ENCODE results near the gene ANXA5.

ANXA5 gene

DNA sequence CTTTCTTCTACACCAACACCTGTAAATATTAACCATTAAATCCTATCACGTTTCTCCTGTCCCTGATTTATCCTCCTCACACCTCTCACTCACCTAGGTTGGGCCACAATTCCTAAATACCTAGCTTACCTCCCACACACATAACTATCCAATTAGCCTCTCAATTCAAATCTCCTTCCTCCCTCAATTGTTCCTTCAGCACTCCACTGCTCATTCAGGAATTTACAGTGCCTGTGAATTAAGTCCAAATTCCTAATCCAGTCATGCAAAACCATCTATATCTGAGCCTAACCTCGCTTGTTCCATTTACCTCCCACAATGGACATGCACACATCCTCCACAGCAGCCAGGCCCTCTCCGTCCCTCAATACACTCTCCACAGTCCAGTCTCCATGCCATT is 17.5 kb downstream of the ANXA5 start (continued):
- TF ChIP-seq ZIC2 (tag by site-specific recombination; IDR thresholded peaks at IDR 0.05) (no peak), ZNF596 (tag by site-specific recombination; IDR thresholded peaks at IDR 0.05) (no peak), ZNF324 (tag by site-specific recombination; IDR thresholded peaks at IDR 0.05) (no peak)
- TF ChIP-seq, protein P1, sequence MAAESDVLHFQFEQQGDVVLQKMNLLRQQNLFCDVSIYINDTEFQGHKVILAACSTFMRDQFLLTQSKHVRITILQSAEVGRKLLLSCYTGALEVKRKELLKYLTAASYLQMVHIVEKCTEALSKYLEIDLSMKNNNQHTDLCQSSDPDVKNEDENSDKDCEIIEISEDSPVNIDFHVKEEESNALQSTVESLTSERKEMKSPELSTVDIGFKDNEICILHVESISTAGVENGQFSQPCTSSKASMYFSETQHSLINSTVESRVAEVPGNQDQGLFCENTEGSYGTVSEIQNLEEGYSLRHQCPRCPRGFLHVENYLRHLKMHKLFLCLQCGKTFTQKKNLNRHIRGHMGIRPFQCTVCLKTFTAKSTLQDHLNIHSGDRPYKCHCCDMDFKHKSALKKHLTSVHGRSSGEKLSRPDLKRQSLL (tag by site-specific recombination; IDR thresholded peaks at IDR 0.05): no peak

DNA sequence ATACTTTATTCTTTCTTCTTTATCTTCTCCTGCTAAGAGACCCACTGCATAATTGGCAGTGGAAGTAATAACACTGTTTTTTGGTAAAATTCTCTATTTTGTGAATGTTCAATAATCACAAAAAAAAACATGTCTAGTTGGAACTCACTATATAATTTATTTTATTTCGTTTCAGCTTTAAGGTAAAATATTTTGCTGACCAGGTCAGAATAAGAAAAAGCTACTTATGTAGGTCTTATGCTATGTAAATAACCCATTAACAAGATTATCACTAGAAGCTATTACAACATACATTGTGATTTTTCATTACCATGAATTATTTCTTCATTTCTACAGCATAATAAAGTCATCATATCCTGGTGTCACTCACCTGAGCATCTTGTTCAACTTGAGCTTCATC is 19.3 kb downstream of the ANXA5 start:
- CTCF ChIA-PET: interaction anchor here (1.6 kb wide), 1 partner anchor 59 kb away, joined by 3 read pairs; no protein-coding TSS in a partner anchor

DNA sequence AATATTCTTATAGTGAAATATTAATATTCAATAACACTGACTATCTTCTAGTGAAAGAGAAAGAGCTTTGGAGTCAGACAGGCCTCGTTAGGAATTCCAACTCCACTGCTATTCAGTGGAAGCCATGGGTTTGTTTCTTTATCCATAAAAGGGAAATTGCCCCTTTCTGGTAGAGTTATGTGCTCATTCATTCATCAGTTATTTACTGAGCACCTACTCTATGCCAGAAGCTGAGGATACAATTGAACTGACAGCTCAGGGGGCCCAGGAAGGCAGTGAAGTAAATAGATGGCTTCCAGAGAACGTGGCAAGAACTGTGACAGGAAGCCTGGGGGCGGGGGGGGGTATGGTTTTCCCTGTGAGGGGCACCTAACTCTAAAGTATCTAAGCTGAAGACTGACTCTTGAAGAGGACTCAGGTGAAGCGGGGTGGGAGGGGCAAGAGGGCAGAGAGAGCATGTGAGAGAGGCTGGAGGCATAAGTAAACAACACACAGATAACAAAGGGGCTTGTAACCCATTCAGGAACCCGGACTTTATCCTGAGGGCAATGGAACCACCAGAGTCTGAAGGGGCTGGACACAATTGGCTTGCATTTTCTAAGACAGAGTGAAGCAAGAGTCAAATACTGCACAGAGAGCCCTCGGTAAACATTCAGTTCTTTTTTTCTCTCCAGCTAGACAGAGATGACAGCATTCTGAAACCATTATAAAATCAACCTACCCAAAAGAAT is 20.3 kb downstream of the ANXA5 start:
- Histone ChIP-seq H3K27ac (ENCODE audit: extremely low read depth, low read depth, low read length) (no peak overlapping the region), H3K4me1 (ENCODE audit: control insufficient read depth, insufficient read depth, low read length) (no peaks in the 10 kb centered on the region), H3K36me3 (ENCODE audit: control insufficient read depth in 2 of 2, insufficient read depth in 1 of 2, low read length in 2 of 2) (peaks cover 23 to 87% of the 10 kb centered on the region in 2 experiments), H3K4me3 (ENCODE audit: low read depth, low read length) (no peak overlapping the region), H3K9me3 (ENCODE audit: control insufficient read depth, insufficient read depth, low read depth, low read length) (no peaks in the 10 kb centered on the region)
- TF ChIP-seq ZNF670 (tag by site-specific recombination; IDR thresholded peaks at IDR 0.05; ENCODE audit: low read depth): no peak
- no peak for TF ChIP-seq ZNF157 (tag by site-specific recombination; IDR thresholded peaks at IDR 0.05)
- no peak for TF ChIP-seq ZBTB21 (tag by site-specific recombination; IDR thresholded peaks at IDR 0.05)
- no peak for TF ChIP-seq ZNF211 (tag by site-specific recombination; IDR thresholded peaks at IDR 0.05; ENCODE audit: low read depth)
- no peak for TF ChIP-seq ZNF248 (tag by site-specific recombination; IDR thresholded peaks at IDR 0.05)
- TF ChIP-seq ZNF121 (tag by site-specific recombination; IDR thresholded peaks at IDR 0.05): no peak
- no peak for TF ChIP-seq KLF10 (tag by site-specific recombination; IDR thresholded peaks at IDR 0.05)
- TF ChIP-seq PRDM1 (tag by site-specific recombination; IDR thresholded peaks at IDR 0.05): no peak
- no peak for TF ChIP-seq ZNF621 (tag by site-specific recombination; IDR thresholded peaks at IDR 0.05)
- TF ChIP-seq, protein P2, sequence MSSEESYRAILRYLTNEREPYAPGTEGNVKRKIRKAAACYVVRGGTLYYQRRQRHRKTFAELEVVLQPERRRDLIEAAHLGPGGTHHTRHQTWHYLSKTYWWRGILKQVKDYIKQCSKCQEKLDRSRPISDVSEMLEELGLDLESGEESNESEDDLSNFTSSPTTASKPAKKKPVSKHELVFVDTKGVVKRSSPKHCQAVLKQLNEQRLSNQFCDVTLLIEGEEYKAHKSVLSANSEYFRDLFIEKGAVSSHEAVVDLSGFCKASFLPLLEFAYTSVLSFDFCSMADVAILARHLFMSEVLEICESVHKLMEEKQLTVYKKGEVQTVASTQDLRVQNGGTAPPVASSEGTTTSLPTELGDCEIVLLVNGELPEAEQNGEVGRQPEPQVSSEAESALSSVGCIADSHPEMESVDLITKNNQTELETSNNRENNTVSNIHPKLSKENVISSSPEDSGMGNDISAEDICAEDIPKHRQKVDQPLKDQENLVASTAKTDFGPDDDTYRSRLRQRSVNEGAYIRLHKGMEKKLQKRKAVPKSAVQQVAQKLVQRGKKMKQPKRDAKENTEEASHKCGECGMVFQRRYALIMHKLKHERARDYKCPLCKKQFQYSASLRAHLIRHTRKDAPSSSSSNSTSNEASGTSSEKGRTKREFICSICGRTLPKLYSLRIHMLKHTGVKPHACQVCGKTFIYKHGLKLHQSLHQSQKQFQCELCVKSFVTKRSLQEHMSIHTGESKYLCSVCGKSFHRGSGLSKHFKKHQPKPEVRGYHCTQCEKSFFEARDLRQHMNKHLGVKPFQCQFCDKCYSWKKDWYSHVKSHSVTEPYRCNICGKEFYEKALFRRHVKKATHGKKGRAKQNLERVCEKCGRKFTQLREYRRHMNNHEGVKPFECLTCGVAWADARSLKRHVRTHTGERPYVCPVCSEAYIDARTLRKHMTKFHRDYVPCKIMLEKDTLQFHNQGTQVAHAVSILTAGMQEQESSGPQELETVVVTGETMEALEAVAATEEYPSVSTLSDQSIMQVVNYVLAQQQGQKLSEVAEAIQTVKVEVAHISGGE (tag by site-specific recombination; conservative IDR thresholded peaks at IDR 0.05; ENCODE audit: low read depth): no peak
- CTCF ChIA-PET: interaction anchor here (1.1 kb wide), 2 partner anchors 49 to 60 kb away, joined by 3 read pairs; no protein-coding TSS in a partner anchor
- POLR2A ChIA-PET: interaction anchor here (2.1 kb wide), 1 partner anchor 20 kb away, joined by 7 read pairs; the partner anchor contains the start of gene ANXA5

More for the DNA sequence above, 19.3 kb downstream of the ANXA5 start:
- TF ChIP-seq, protein P3, sequence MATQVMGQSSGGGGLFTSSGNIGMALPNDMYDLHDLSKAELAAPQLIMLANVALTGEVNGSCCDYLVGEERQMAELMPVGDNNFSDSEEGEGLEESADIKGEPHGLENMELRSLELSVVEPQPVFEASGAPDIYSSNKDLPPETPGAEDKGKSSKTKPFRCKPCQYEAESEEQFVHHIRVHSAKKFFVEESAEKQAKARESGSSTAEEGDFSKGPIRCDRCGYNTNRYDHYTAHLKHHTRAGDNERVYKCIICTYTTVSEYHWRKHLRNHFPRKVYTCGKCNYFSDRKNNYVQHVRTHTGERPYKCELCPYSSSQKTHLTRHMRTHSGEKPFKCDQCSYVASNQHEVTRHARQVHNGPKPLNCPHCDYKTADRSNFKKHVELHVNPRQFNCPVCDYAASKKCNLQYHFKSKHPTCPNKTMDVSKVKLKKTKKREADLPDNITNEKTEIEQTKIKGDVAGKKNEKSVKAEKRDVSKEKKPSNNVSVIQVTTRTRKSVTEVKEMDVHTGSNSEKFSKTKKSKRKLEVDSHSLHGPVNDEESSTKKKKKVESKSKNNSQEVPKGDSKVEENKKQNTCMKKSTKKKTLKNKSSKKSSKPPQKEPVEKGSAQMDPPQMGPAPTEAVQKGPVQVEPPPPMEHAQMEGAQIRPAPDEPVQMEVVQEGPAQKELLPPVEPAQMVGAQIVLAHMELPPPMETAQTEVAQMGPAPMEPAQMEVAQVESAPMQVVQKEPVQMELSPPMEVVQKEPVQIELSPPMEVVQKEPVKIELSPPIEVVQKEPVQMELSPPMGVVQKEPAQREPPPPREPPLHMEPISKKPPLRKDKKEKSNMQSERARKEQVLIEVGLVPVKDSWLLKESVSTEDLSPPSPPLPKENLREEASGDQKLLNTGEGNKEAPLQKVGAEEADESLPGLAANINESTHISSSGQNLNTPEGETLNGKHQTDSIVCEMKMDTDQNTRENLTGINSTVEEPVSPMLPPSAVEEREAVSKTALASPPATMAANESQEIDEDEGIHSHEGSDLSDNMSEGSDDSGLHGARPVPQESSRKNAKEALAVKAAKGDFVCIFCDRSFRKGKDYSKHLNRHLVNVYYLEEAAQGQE (tag by site-specific recombination; IDR thresholded peaks at IDR 0.05): no peak
- no peak for TF ChIP-seq ZFP69B (tag by site-specific recombination; IDR thresholded peaks at IDR 0.05)
- TF ChIP-seq ZNF791 (tag by site-specific recombination; IDR thresholded peaks at IDR 0.05): no peak
- no peak for TF ChIP-seq MYNN (tag by site-specific recombination; IDR thresholded peaks at IDR 0.05; ENCODE audit: borderline replicate concordance)
- TF ChIP-seq GLI2 (tag by site-specific recombination; IDR thresholded peaks at IDR 0.05; ENCODE audit: borderline replicate concordance, low read depth): no peak
- no peak for TF ChIP-seq ZNF558 (tag by site-specific recombination; IDR thresholded peaks at IDR 0.05)
- TF ChIP-seq, protein P4, sequence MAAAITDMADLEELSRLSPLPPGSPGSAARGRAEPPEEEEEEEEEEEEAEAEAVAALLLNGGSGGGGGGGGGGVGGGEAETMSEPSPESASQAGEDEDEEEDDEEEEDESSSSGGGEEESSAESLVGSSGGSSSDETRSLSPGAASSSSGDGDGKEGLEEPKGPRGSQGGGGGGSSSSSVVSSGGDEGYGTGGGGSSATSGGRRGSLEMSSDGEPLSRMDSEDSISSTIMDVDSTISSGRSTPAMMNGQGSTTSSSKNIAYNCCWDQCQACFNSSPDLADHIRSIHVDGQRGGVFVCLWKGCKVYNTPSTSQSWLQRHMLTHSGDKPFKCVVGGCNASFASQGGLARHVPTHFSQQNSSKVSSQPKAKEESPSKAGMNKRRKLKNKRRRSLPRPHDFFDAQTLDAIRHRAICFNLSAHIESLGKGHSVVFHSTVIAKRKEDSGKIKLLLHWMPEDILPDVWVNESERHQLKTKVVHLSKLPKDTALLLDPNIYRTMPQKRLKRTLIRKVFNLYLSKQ (tag by site-specific recombination; IDR thresholded peaks at IDR 0.05; ENCODE audit: borderline replicate concordance): no peak
- no peaks in the 10 kb centered on the region for H3K4me1 ChIP-seq (ENCODE audit: control insufficient read depth, insufficient read depth, low read length)
- H3K36me3 ChIP-seq (ENCODE audit: control insufficient read depth in 2 of 2, insufficient read depth in 1 of 2, low read length in 2 of 2): peaks cover 29 to 86% of the 10 kb centered on the region in 2 experiments
- H3K9me3 ChIP-seq (ENCODE audit: control insufficient read depth, insufficient read depth, low read depth, low read length): no peaks in the 10 kb centered on the region
- H3K27ac ChIP-seq (ENCODE audit: extremely low read depth, low read depth, low read length): no peak overlapping the region
- POLR2A ChIA-PET: interaction anchor here (2.1 kb wide), 1 partner anchor 19 kb away, joined by 7 read pairs; the partner anchor contains the start of gene ANXA5
- H3K4me3 ChIP-seq (ENCODE audit: low read depth, low read length): no peak overlapping the region

Data from HEK293 (cell line).